ENCODE results near the gene KCNJ10.

Gene KCNJ10

DNA sequence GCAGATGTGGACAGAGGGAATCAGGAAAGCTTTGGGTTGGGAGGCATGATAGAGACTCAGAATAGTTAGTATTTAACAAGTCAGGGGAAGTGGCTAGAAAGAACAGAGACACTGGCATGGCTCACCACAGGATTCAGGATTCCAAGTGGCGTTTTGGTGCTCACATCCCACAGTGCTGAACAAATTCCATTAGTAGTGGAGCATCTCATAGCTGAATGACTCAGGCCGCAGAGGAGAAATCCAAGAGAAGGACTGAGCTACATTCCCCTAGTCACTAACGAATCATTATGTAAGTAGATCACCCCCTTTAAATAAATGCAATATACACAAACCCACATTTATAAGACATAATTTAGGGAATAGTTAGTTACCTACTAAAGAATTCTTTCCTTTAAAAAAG is 6.3 kb upstream of the KCNJ10 start:
- H3K27me3 ChIP-seq (ENCODE audit: insufficient read depth, low read length, poor library complexity) = peaks cover 21% of the 10 kb centered on the region
- ATAC-seq (ENCODE audit: insufficient read depth, low read depth) = no peak
- peaks cover 2% of the 10 kb centered on the region; the same call in 1 of the 2 replicates for H3K4me1 ChIP-seq (ENCODE audit: insufficient read depth, low read length)
- H3K36me3 ChIP-seq (ENCODE audit: insufficient read depth, low read length) = no peaks in the 10 kb centered on the region
- H3K4me3 ChIP-seq (ENCODE audit: low read depth in 1 of 2, low read length in 2 of 2) = no peak overlapping the region
- no peak overlapping the region for H3K4me2 ChIP-seq (ENCODE audit: insufficient read depth, low read length)
- H3K27ac ChIP-seq (ENCODE audit: low read length) = no peak overlapping the region
- no peak overlapping the region for H3K9ac ChIP-seq (ENCODE audit: low read depth, low read length)
- H2AFZ ChIP-seq (ENCODE audit: low read depth, low read length) = no peak overlapping the region
- no peak for DNase-seq
- no peak for TF ChIP-seq EZH2 (IDR thresholded peaks at IDR 0.05; ENCODE audit: borderline replicate concordance, low read depth, low read length, severe bottlenecking)
- H3K79me2 ChIP-seq (ENCODE audit: insufficient read depth, low read length) = no peaks in the 10 kb centered on the region
- H4K20me1 ChIP-seq (ENCODE audit: insufficient read depth, low read length) = no peaks in the 10 kb centered on the region
- no peaks in the 10 kb centered on the region for H3K9me3 ChIP-seq (ENCODE audit: insufficient read depth, low read length, severe bottlenecking)

DNA sequence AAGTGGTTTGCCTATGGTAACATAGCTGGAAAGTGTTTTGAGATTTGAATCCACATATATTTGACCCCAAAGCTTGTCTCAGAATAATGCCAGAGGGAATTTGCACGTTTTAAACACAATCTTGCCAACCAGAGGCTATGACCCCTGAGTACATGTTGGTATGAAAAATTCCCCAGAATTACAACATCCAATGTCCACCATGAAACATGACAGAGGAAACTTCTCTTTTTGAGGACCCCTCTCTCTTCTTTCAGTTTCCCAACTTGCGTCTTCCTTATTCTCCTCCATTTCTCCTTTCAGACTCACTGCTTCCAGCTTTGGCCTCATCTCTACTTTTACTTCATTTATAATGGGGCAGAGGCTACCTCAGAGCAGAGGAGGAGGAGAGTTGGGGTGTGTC is 5.9 kb upstream of the KCNJ10 start:
- Histone ChIP-seq H3K27me3 (ENCODE audit: insufficient read depth, low read length, poor library complexity) (peaks cover 21% of the 10 kb centered on the region), H3K9ac (ENCODE audit: low read depth, low read length) (no peak overlapping the region), H3K4me1 (ENCODE audit: insufficient read depth, low read length) (peaks cover 6% of the 10 kb centered on the region), H3K4me3 (ENCODE audit: low read depth in 1 of 2, low read length in 2 of 2) (no peak overlapping the region), H3K4me2 (ENCODE audit: insufficient read depth, low read length) (no peak overlapping the region), H2AFZ (ENCODE audit: low read depth, low read length) (no peak overlapping the region), H3K36me3 (ENCODE audit: insufficient read depth, low read length) (no peaks in the 10 kb centered on the region), H3K27ac (ENCODE audit: low read length) (no peak overlapping the region), H4K20me1 (ENCODE audit: insufficient read depth, low read length) (no peaks in the 10 kb centered on the region), H3K9me3 (ENCODE audit: insufficient read depth, low read length, severe bottlenecking) (no peaks in the 10 kb centered on the region), H3K79me2 (ENCODE audit: insufficient read depth, low read length) (no peaks in the 10 kb centered on the region)
- no peak for TF ChIP-seq EZH2 (IDR thresholded peaks at IDR 0.05; ENCODE audit: borderline replicate concordance, low read depth, low read length, severe bottlenecking)
- TF ChIP-seq, protein P1, sequence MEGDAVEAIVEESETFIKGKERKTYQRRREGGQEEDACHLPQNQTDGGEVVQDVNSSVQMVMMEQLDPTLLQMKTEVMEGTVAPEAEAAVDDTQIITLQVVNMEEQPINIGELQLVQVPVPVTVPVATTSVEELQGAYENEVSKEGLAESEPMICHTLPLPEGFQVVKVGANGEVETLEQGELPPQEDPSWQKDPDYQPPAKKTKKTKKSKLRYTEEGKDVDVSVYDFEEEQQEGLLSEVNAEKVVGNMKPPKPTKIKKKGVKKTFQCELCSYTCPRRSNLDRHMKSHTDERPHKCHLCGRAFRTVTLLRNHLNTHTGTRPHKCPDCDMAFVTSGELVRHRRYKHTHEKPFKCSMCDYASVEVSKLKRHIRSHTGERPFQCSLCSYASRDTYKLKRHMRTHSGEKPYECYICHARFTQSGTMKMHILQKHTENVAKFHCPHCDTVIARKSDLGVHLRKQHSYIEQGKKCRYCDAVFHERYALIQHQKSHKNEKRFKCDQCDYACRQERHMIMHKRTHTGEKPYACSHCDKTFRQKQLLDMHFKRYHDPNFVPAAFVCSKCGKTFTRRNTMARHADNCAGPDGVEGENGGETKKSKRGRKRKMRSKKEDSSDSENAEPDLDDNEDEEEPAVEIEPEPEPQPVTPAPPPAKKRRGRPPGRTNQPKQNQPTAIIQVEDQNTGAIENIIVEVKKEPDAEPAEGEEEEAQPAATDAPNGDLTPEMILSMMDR (IDR thresholded peaks at IDR 0.05; ENCODE audit: borderline replicate concordance, extremely low read depth, low read length, poor library complexity, severe bottlenecking) = no peak
- ATAC-seq (ENCODE audit: insufficient read depth, low read depth) (no peak), DNase-seq (no peak)

DNA sequence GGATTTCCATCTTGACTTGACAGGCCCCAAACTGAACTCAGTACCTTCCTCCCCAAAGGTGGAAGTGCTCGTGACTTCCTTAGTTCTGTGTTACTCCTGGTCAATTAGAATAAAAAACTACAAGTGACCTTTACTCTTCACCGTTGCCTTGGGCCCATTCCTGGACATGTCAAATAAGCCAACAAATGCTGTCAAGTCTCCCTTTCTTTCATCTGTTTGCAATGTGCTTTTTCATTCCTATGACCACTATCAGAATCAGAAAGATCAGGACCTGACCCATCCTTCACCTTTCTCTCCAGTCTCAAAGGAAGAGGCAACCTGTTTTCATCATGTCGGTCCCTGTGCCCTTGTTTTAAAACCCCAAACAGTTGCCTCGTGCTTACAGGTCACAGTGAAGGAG is 4.9 kb upstream of the KCNJ10 start:
- Histone ChIP-seq H2AFZ (ENCODE audit: low read depth, low read length) (no peak overlapping the region), H3K4me3 (ENCODE audit: low read depth in 1 of 2, low read length in 2 of 2) (no peak overlapping the region), H3K27me3 (ENCODE audit: insufficient read depth, low read length, poor library complexity) (peaks cover 21% of the 10 kb centered on the region), H3K9ac (ENCODE audit: low read depth, low read length) (no peak overlapping the region), H3K36me3 (ENCODE audit: insufficient read depth, low read length) (no peaks in the 10 kb centered on the region), H3K4me2 (ENCODE audit: insufficient read depth, low read length) (no peak overlapping the region), H3K4me1 (ENCODE audit: insufficient read depth, low read length) (peaks cover 13% of the 10 kb centered on the region), H3K27ac (ENCODE audit: low read length) (no peak overlapping the region), H3K79me2 (ENCODE audit: insufficient read depth, low read length) (no peaks in the 10 kb centered on the region), H4K20me1 (ENCODE audit: insufficient read depth, low read length) (no peaks in the 10 kb centered on the region), H3K9me3 (ENCODE audit: insufficient read depth, low read length, severe bottlenecking) (no peaks in the 10 kb centered on the region)
- ATAC-seq (ENCODE audit: insufficient read depth, low read depth) = no peak
- DNase-seq = no peak
- TF ChIP-seq, protein P1 (IDR thresholded peaks at IDR 0.05; ENCODE audit: borderline replicate concordance, extremely low read depth, low read length, poor library complexity, severe bottlenecking) = no peak
- no peak for TF ChIP-seq EZH2 (IDR thresholded peaks at IDR 0.05; ENCODE audit: borderline replicate concordance, low read depth, low read length, severe bottlenecking)

DNA sequence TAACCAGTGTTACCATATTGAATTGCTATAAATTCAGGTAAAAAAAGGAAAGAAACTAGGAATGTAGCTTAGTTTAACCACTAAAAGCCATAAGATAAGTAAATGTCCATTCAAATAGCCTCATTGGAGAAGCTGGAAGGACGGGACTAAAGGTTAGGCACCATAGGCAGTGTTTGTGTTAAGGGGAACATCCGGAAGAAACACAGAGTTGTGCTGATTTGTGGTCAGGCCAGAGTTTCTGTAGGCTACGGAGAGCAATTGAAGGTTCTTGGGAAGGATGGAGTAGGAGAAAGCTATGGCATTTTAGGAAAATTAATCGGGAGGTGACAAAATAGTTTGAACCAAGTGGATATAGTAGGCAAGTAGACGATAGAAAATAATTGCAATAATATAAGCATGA is 1.3 kb upstream of the KCNJ10 start:
- H3K79me2 ChIP-seq (ENCODE audit: insufficient read depth, low read length) = no peaks in the 10 kb centered on the region
- H4K20me1 ChIP-seq (ENCODE audit: insufficient read depth, low read length) = no peaks in the 10 kb centered on the region
- H3K4me2 ChIP-seq (ENCODE audit: insufficient read depth, low read length) = peak overlapping the region; percentile 91
- TF ChIP-seq EZH2 (IDR thresholded peaks at IDR 0.05; ENCODE audit: borderline replicate concordance, low read depth, low read length, severe bottlenecking) = no peak
- TF ChIP-seq, protein P1 (IDR thresholded peaks at IDR 0.05; ENCODE audit: borderline replicate concordance, extremely low read depth, low read length, poor library complexity, severe bottlenecking) = no peak
- H3K36me3 ChIP-seq (ENCODE audit: insufficient read depth, low read length) = no peaks in the 10 kb centered on the region
- H3K27me3 ChIP-seq (ENCODE audit: insufficient read depth, low read length, poor library complexity) = peaks cover 14% of the 10 kb centered on the region
- H3K4me3 ChIP-seq (ENCODE audit: low read depth in 1 of 2, low read length in 2 of 2) = no peak overlapping the region
- ATAC-seq (ENCODE audit: insufficient read depth, low read depth) (no peak), DNase-seq (no peak)
- H3K9ac ChIP-seq (ENCODE audit: low read depth, low read length) = no peak overlapping the region
- no peak overlapping the region for H3K27ac ChIP-seq (ENCODE audit: low read length)
- peaks cover 19% of the 10 kb centered on the region for H3K4me1 ChIP-seq (ENCODE audit: insufficient read depth, low read length)
- H3K9me3 ChIP-seq (ENCODE audit: insufficient read depth, low read length, severe bottlenecking) = no peaks in the 10 kb centered on the region
- H2AFZ ChIP-seq (ENCODE audit: low read depth, low read length) = no peak overlapping the region
